HG02981 (cell line): ENCODE measurements around the gene DGLUCY.
"Not testable (repeated sequence)": the region's sequence is repeated elsewhere in the genome, so short reads cannot be mapped to it uniquely, and the experiment has no call there.

Experiments
- ATAC-seq: cut with Tn5 transposase; IDR thresholded peaks from one replicate; pipeline ENCODE4 v1.9.1; 2021; ENCODE audit warnings: mild to moderate bottlenecking, moderate library complexity; ENCODE audit not compliant: unreplicated experiment

The DGLUCY gene

DNA sequence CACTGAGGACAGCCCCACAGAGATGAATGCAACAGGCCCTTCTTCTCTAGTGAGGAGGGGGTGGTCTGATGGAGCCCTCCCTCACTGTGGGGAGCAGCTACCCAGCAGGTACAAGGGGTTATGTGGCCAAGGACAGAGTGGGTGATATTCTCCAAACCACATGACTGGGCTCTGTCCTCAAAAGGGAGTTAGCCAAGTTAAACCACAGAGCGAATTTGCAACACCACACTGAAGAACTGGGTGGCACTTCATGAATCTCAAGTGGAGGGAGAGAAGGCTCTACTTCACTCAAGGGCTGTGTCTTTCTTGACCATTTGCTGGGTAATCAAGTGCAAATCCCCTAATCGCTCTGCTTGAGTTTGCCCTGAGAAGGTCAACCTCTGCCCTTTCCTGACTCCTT, 118.2 kb downstream of the DGLUCY start:
- no peak for ATAC-seq

DNA sequence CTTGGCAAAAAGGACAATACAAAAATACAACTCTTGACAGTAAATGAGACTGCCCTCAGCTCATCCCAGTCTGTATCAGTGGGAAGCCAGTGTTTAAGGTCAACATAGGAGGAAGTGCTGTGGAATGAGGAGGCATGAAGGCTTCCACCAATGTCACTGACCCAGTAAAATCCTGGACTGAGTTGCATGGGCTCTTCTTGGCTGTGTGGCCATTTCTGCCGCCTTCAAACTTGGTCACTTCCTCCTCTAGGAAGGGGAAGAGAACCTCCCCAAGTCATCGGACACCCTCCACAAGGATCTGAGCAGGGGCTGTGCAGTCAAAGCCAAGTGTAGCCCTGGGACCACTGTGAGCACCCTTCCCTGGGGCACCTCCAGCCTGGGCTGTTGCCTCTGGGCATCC, 118.7 kb downstream of the DGLUCY start:
- ATAC-seq = no peak

DNA sequence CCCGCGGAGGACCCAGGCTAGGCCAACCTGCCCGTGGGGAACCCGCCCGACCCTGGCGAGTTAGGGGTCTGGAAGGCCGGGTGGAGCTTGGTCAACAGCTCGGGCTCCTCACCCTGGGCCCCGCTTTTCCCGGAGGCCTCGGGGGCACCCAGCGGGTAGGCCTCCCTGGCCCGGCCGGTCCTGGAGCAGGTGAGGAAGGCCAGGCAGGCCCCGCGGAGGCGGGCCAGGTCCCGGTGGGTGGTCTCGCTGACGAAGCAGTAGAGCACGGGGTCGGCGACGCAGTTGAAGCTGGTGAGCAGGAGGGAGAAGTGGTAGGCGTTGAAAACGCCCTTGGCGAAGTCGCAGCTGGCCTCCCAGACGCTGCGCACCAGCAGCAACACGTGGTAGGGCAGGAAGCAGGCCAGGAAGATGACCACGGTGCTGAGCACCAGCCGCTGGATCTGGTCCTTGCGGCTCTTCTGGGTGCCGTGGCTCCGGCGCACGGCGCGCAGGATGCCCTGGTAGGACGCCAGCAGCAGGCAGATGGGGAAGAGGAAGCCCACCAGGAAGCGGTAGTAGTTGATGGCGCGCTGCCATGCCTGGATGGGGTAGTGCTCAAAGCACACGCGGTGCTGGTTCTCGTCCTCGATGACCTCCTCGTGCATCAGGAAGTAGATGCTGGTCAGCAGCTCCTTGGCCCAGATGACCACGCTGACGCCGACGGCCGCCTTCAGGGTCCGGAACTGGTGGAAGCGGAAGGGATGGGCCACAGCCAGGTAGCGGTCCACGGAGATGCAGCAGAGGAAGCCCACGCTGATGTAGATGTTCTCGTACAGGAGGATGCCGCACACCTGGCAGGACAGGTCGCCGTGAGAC, 120.3 kb downstream of the DGLUCY start:
- ATAC-seq = no peak

DNA sequence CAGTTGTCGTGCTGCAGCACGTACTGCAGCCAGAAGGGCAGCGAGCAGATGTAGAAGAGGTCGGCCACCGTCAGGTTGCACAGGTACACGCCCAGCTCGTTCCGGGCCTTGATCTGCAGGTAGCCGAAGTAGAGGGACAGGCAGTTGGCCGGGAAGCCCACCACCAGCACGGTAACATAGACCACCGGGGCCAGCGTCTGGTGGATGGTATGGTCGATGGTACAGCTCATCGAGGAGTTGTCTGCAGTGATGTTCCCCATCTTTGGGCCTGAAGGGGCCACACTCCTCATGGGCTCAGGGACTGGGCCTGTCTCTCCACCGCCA, 120.9 kb downstream of the DGLUCY start:
- ATAC-seq = no peak

DNA sequence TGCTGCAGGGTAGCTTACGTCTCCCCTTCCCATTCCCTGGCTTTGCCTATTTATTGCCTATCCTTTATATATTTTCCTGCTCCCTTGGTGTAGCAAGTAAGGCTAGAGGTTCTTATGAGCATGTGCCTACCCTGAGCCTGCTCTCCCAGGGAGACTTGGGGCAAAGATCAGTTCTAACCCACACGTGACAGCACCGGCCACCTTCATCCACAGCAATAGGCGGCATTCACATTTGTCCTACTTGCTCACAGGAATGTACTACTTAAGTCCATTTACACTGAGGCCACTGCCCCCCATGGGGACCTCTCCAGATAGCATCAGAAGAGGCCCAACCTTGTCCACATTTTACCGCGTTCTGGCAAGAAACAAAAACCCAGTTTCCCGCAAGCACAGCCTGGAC, 122.0 kb downstream of the DGLUCY start:
- no peak for ATAC-seq

DNA sequence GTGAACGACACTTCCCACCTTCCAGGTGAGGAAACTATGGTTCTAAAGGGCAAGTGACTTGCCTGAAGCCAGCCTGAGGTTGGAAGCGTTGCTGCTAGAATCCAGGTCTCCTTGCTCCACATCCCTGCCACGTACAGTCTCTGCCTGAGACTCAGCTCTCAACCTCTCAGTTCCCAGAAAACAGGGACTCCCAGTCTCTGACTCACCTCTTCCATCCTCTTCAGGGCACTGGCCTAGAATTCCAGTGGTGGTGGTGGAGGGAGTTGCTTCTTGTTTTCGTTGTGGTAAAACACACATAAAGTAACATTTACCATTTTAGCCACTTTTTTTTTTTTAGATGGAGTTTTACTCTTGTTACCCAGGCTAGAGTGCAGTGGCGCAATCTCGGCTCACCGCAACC, 123.3 kb downstream of the DGLUCY start:
- ATAC-seq = no peak

DNA sequence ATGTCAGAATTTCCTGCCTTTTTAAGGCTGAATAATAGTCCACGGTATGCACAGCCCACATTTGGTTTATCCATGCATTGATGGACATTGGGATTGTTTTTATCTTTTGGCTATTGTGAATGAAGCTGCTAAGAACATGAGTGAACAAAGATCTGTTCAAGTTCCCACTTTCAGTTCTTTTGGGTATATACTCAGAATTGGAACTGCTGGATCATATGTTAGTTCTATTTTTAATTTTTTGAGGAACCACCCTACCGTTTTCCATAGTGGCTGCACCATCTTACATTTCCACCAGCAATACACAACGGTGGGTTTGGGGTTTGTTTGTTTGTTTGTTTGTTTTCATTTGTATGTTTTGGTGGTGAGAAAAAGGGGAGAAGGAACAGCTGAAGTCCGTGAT, 124.2 kb downstream of the DGLUCY start:
- ATAC-seq = no peak

DNA sequence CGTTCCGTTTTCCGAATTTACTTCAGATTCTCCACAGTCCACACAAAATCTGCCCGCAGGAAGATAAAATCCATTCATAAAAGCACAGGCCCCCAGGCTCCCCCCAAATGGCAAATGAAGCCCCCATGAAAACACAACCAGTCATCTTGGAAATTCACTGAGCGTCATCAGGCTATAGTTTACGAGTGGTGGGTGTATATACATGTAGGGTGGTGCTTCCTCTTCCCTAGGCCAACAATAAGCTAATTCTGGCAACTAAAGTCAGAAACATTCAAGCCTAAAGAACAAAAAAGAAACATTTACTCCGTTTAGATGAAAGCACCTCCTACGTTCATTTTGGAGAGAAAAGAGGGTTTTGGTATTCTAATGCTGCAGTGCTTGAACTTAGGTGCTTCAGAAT, 124.8 kb downstream of the DGLUCY start:
- no peak for ATAC-seq

DNA sequence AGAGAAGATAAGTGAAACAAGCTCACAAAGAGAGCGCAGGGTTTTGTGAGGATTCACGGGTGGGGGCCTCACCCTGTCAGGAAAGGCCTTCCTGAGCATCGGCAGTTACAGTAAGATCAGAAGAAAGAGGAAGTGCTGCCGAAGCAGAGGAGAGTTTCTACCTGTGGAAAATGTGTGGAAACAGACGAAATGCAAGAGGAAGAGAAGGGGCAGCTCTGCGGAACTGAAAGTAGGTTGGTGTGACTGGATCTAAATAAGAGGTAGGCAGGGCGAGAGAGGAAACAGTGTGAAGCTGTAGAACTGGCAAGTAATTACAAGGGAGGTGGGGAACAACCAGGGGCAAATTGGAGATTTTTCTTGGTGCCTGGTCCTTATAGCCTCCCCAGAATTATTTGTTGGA, 128.0 kb downstream of the DGLUCY start:
- ATAC-seq = peak; percentile 59

DNA sequence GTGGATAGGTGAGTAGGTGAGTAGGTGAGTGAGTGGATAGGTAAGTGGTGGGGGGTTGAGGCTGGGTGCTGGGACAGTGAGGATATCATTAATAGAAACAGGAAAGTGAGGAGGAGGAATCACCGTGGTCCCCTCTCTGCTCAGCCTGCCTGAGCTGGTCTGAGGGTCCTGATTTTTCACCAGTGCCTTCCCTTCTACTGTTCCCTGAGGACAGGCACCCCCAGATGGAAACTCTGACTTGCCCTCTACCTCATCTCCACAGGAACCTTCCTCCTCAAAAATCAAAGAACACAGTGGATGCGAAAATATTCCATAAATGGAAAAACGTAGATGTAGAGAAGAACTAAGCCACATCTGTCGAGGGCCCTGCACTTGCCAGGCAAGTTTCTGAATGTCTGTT, 128.8 kb downstream of the DGLUCY start:
- no peak for ATAC-seq

DNA sequence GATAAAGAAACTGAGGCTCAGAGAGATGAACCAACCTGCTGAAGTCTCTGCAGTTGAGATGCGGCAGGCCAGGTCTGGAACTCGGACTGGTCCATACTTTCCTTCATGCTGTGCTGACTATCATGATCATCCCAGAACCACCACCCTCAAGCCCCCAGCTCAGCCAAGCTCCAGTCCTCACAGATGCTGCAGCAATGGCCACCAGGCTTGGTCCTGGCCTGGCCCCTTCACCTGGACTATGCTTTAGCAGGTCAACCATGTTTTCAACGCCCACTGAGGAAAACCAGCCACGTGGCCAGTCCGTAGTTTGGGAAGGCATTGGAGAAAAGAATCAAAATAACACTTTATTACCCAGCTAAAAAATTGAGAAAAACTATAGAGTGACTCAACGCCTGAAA, 129.2 kb downstream of the DGLUCY start:
- ATAC-seq = peak; percentile 3

DNA sequence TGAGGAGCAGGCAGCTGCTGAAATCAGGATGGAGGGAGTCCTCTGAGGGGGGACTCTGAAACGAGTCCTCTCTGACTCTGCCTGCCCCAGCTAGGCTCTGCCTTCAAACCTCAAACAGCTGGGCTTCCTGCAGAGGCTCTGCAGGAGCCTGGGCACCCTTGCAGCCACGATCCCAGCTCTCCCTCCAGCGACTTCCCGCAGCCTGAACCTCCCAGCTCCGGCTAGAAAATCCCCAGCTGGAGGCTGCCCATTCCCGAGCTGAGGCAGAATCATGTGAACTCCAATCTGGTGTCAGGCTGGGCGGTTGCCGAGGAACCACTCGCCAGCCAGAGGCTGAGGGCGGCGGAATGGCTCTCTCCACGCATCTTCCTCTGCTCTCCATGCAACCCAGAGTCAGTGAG, 130.6 kb downstream of the DGLUCY start, which contains the start of gene GPR68:
Gene GPR68, minus strand, starts transcription at position 204 of the 401 bp plus-strand sequence. CDS start 9,654 bp downstream, outside the sequence.
- no peak for ATAC-seq

DNA sequence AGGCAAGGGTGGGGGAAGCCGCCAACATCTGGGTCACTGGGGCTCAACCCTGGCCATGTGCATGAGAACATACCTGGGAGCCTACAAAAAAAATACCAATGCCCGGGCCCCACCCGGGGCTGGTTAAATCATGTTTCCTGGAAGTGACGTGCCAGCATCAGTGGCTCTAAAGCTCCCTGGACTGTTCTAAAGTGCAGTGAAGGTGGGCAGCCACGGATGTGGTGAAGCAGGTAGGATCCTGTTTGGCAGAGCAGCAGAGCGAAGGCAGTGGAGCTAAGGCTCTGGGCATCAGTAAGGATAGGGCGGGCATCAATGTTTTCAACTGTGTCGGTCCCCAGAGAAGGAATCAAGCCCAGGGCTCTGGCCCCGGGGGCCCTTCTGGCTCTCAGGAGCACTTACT, 131.2 kb downstream of the DGLUCY start:
- ATAC-seq = no peak

DNA sequence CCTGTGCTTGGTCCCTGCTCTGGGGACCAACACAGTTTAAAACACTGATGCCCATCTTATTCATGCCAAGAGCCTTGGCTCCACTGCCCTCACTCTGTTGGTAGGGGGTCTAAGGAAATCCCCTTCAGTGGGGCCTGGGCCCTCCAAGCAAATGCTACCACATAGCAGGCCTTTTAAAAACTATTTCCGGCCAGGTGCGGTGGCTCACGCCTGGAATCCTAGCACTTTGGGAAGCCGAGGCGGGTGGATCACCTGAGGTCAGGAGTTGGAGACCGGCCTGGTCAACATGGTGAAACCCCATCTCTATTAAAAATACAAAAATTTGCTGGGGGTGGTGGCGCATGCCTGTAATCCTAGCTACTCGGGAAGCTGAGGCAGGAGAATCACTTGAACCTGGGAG, 131.7 kb downstream of the DGLUCY start:
- not testable (repeated sequence) for ATAC-seq

DNA sequence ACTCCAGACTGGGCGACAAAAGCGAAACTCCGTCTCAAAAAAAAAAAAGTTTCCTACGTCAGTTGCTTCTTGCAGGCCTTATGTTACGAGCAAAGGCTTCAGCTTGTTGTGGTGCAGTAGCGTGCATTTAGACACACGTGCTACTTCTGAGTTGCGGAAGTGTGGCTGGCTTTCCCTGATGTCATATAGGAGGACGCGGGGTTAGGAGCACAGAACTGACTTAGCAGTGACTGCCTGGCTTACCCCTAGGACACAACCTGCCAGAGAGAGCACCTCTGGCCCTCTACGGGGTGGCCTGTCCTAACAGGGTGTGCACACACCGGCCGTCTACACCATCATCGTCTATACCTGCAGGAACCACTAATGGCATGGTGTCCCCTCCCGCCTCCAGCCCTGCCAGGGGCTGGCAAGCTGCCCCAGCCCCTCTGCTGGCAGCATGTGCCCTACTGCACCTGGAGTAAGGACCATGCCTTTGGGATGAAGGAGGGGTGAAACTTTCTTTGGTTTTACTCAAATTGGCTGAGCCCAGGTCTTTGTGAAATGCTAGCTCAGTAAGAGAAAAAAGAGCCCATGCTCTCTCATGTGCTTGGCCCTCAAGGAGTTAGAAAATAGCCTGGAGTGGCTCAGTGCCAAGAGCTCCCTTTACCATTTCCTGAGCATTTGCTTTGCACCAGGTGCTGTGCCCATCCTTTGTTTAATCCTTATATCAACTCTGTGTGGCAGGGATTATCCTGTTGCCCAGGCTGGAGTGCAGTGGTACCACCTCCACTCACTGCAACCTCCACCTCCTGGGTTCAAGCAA, 132.4 kb downstream of the DGLUCY start:
- no peak for ATAC-seq

DNA sequence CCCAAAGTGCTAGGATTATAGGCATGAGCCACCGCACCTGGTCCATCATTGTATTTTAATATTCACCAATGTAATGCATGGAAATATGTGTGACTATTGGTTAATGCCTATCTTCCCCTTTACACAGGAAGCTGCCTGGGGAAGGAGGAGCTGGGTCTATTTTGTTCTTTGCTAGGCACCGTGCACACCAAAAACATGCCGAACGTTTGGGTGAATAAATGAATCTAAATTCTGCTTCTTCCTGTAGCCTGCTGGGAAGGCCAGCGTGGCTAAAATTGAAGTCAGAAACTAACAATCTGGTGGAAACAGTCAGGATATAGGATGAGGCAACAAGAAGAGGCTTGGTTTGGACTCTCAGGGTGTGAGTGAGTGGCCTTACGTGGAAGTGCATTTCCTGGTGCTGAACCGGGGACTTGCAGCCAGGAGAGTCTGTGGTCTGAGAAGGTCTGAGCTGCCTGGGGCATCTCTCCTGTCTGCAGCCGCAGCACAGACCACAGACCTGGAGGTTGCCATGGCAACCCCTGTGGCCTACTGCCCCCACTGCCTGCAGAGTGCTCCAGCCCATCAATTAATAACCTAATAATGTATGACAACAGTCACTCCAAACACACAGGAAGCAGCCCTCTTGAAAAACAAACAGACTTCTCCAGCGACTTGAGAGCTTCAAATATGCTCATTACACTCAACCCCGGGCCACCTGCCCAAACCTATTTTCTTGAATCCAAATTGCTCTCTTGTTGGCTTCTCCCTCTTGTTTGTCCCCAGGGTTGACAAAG, 136.2 kb downstream of the DGLUCY start:
- peak; percentile 85 for ATAC-seq

DNA sequence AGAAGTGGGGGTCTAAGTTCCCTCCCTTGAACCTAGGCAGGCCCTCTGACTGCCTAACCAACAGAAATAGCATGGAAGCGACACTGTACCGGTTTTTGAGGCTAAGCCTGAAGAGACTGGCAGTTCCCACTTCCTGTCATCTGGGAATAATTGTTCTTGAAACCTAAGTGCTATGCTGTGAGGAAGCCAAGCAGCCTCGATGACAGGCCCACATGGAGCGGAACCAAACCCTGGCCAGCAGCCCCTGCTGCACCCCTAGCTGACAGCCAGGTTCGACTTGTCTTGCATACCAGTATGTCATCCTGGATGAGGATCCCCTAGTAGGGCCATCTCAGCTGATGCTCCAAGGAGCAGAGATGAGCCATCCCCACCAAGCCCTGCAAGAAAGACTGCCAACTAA, 137.0 kb downstream of the DGLUCY start:
- ATAC-seq = no peak

DNA sequence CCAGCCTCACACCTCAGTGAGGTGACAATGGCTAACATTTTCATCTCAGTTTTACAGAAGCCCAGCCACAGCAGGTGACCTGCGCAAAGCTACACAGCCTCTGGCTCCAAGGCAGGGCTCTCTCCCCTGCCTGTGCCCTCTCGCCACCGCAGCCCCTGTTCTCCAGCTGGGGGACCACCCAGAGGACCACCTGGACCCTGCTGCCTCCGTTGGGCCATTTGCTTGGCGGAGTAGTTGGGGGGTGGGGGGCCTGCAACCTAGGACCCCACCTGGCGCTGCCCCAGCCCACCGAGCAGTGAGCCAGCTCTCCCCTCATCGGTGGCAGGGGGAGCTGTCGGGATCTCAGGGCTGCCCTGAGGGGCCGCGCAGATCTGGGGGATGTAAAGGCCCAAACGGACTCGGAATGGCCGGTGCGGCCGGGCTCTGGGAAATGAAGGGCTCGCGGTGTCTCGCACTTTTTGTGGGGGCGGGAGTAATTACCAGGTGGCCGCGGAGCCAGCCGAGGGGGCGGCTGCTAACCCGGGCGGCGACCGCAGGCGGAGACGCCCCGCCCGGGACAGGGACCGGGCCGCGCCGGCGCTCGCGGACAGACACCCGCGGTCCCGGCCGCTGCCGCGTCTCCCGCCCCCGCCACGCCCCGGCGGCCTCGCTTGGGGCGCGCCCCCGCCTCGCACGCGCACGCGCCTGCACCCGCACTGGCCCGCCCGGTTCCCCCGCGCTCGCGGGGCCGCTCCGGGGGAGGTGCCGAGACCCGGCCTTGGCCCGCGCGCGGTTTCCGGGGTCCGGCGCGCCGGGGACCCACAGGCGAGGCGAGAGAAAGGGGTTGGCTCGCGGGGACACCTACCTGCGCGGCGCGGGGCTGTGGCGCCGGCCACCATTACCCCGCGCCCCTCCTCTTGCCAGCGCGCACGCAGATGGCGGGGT, 139.3 kb downstream of the DGLUCY start:
- ATAC-seq = no peak

DNA sequence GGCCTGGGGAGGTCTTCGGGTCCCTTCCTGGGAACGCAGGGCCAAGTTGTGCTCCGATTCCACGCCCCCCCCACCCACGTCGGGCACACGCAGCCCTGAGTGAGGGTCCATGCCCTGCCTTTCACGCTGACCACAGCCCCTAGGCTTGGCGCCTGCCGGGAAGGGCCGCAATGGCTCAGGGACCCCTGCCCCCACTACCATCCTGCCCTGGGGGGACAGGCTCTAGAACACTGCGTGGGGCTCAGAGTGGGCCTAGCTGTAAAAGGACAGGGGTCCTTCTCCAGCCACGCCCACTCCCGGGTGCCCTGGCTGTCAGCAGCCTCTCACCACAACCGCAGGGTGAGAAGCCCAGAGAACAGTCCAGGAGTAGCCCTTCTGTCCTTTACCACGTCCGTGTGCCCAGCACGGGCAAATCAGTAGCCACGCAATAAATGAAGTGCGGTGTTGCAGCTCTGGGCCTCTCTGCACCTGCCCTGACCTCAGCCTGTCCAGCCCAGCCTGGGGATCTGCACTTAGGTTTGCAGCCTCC, 140.0 kb downstream of the DGLUCY start:
- no peak for ATAC-seq

DNA sequence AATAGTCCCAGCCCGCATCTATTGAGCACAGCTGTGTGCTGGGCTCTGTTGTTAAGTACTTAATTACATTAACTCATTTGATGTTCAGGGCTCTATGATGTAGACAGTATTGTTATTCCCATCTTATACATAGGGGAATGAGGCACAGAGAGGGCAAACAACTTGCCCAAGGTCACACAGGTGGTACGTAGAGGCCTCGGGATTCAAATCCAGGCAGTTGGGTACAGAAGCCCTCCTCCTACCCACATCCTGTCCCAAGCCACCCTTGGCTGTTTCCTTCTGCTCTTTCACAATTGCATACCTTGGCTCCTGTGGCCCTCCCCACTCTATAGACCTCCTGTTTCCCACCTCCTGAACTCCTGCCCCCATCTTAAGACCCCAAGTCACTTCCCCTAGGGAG, 140.6 kb downstream of the DGLUCY start:
- ATAC-seq = no peak
